ENCODE results near the gene CHRNB2. TPM values are rescaled to one million over a fixed set of nuclear protein-coding genes. Genes with fewer than 3 reads are reported as not detected.
A peak's percentile ranks its signal among the peaks of the same experiment; 100 is the strongest.

CHRNB2 gene
- total and polyA plus RNA-seq, 2 of the 8 experiments (the other 6 are each of a cell fraction or from before 2014, with no cell fraction given) = 3.1 to 4.1 TPM

GRCh38 chr1:154567386-154568156, at the start of gene CHRNB2 (continued):
- TF ChIP-seq, protein P1, sequence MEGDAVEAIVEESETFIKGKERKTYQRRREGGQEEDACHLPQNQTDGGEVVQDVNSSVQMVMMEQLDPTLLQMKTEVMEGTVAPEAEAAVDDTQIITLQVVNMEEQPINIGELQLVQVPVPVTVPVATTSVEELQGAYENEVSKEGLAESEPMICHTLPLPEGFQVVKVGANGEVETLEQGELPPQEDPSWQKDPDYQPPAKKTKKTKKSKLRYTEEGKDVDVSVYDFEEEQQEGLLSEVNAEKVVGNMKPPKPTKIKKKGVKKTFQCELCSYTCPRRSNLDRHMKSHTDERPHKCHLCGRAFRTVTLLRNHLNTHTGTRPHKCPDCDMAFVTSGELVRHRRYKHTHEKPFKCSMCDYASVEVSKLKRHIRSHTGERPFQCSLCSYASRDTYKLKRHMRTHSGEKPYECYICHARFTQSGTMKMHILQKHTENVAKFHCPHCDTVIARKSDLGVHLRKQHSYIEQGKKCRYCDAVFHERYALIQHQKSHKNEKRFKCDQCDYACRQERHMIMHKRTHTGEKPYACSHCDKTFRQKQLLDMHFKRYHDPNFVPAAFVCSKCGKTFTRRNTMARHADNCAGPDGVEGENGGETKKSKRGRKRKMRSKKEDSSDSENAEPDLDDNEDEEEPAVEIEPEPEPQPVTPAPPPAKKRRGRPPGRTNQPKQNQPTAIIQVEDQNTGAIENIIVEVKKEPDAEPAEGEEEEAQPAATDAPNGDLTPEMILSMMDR (IDR thresholded peaks at IDR 0.05; ENCODE audit: control extremely low read depth in 1 of 3, insufficient read depth in 1 of 3, low read depth in 1 of 3, low read length in 3 of 3) = peak in 1 of 3 experiments; percentile 6; a peak in 1 of 4 replicates
- 0 out of 2 replicates have a peak, but pooled peaks have one; percentile 18 for TF ChIP-seq PHF8 (conservative IDR thresholded peaks at IDR 0.05; ENCODE audit: low read depth, low read length)
- no peak for TF ChIP-seq RNF2 (IDR thresholded peaks at IDR 0.05; ENCODE audit: borderline replicate concordance, low read depth, low read length, missing control alignments, poor library complexity, severe bottlenecking)
- no peak for TF ChIP-seq CEBPB (IDR thresholded peaks at IDR 0.05; ENCODE audit: low read depth, low read length)
- no peak for TF ChIP-seq ASH2L (IDR thresholded peaks at IDR 0.05; ENCODE audit: low read length)
- TF ChIP-seq TCF12 (IDR thresholded peaks at IDR 0.05; ENCODE audit: low read depth, low read length) = 0 out of 2 replicates have a peak, but pooled peaks have one; percentile 47
- TF ChIP-seq CHD1 (IDR thresholded peaks at IDR 0.05; ENCODE audit: low read depth, low read length) = no peak
- TF ChIP-seq BACH1 (IDR thresholded peaks at IDR 0.05; ENCODE audit: low read length) = no peak
- no peak for TF ChIP-seq GTF2F1 (IDR thresholded peaks at IDR 0.05; ENCODE audit: borderline replicate concordance, low read depth, low read length)
- no peak for TF ChIP-seq SP4 (IDR thresholded peaks at IDR 0.05; ENCODE audit: low read length)
- TF ChIP-seq BRCA1 (IDR thresholded peaks at IDR 0.05; ENCODE audit: low read depth, low read length) = no peak
- TF ChIP-seq JUN (IDR thresholded peaks at IDR 0.05; ENCODE audit: low read depth, low read length) = no peak
- TF ChIP-seq CBX5 (IDR thresholded peaks at IDR 0.05; ENCODE audit: low read depth, low read length) = no peak

All from H1 (cell line).